NOMO-1 treated with DMSO at 0.1 percent for 48 hours (cell line): ENCODE measurements around the gene B4GALNT4.
A peak's percentile ranks its signal among the peaks of the same experiment; 100 is the strongest.
"Not testable (repeated sequence)": the region's sequence is repeated elsewhere in the genome, so short reads cannot be mapped to it uniquely, and the experiment has no call there.

ENCODE experiments used
- DNase-seq: peaks from one replicate; lab custom pipeline; 2025; ENCODE audit not compliant: unreplicated experiment; lab: John Stamatoyannopoulos, UW

B4GALNT4 gene

GRCh38 chr11:335779-336658 is 33.3 kb upstream of the B4GALNT4 start:
- DNase-seq, result peak; percentile 9

DNA sequence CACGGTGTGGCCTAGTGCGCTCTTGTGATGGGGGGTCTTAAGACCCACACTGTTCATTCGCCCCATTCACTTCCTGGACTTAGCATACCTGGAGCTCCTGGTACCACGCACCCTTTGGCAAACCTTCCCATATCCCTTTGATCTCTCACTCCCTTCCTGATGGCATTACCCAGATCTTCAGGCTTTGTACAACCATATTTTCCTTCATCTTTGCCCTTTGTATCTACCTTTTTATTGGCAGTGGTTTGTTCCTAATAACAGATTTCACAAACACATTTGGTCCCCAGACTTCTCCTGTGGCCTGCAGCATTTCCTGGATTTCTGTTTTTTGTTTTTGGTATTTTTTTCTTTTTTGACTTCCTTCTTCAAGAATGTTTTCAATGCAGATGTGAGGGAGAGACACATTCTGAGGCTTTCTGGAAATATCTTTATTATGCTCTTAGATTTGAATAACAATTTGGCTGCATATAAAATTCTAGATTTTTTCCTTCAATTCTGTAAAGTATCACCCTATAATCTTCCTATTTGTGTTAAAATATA is 32.6 kb upstream of the B4GALNT4 start:
- DNase-seq, result no peak

DNA sequence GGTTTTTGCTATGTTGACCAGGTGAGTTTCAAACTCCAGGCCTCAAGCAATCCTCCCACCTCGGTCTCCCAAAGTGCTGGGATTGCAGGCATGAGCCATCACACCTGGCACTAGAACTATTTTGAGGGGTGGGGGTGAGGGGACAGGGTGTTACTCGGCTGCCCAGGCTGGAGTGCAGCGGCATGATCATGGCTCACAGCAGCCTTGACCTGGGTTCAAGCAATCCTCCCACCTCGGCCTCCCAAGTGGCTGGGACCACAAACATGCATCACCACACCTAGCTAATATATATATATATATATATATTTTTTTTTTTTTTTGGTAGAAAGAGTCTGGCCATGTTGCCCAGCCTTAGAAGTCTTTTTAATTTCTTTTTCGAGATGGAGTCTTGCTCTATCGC is 31.6 kb upstream of the B4GALNT4 start:
- DNase-seq, result no peak

- DNase-seq, result no peak
These were observed 29.3 kb upstream of the B4GALNT4 start for GRCh38 chr11:339963-340362.

GRCh38 chr11:340539-341512 is 28.5 kb upstream of the B4GALNT4 start:
- no peak for DNase-seq

DNA sequence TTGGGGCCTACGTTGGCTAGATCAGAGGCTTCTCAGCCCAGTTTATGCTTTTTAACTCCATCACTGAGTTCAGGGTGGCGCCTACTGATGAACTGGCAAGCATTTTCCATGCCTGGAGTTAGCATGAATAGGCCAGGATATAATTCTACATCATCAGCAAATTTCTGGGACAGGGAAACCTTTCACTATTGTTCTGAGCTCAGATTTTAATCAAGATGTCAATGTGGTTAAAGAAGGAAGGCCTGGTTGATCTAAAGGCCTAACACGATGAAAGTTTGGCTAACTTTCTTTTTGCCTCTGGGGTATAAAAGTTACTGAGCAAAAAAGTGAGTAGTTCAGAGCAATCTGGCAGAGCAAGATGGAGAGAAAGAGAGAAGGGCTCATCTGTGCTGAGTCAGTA is 27.0 kb upstream of the B4GALNT4 start:
- DNase-seq, result no peak

GRCh38 chr11:344836-345578 is 24.3 kb upstream of the B4GALNT4 start:
- no peak for DNase-seq

- DNase-seq, result no peak
These were observed 22.8 kb upstream of the B4GALNT4 start for GRCh38 chr11:346529-346928.

DNA sequence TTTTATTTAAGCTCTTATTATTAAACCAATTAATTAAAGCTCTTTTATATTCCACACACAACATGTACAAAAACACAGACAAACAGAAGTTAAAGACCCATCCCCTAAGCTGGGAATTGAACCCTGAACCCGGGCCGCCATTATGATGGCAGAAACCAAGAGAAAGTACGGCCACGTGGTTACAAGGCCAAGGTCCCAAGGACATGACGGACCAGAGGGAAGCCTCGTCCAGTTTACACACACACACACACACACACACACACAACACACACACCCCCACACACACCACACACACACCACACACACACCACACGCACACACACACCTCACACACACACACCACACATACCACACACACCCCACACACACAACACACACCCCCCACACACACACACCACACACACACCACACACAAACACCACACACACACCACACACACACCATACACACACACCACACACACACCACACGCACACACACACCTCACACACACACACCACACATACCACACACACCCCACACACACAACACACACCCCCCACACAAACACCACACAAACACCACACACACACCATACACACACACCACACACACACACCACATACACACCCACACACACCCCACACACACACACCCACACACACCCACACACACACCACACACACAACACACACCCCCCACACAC is 19.9 kb upstream of the B4GALNT4 start:
- DNase-seq, result not testable (repeated sequence)

DNA sequence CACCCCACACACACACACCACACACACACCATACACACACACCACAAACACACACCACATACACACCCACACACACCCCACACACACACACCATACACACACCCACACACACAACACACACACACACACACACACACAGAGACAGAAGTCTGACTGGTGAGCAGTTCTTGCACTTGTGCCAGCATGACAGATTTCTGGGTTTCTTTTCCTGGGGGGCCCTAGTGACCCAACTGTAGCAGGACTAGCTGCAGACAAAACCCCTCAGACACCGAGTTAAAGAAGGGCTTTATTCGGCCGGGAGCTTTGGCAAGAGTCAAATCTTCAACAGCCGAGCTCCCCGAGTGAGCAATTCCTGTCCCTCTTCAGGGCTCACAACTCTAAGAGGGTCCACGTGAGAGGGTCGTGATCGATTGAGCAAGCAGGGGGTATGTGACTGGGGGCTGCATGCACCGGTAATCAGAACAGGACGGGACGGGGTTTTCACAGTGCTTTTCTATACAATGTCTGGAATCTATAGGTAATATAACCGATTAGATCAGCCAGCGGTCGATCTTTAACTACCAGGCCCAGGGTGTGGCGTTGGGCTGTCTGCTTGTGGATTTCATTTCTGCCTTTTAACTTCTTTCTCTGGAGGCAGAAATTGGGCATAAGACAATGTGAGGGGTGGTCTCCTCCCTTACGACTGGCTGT is 19.1 kb upstream of the B4GALNT4 start:
- not testable (repeated sequence) for DNase-seq

DNA sequence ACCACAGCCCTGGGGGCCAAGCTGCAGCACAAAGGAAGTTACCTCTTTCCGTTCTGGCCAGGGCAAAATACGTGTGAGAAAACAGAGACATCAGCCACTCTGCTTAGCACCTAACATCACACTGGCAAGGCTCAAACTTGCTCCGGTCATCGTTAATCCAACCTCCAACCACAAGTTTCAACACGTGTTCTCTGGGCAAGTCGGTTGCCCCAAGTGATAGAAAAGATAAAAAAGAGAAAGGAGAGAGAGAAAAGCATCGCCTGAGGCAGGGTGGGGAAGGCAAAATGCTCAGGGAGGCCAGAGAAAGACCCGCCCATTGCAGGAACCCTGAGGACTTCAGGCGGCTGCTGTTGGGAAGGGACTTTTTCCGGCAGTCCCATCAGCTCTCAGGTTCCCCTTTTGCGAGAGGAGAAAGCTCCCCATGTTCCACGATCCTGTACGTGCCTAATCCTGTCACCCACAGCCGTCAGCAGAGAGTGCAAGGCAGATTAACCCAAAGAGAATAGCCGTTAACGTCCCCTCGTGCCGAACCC is 18.5 kb upstream of the B4GALNT4 start:
- peak; percentile 9 for DNase-seq

GRCh38 chr11:351411-351810 is 17.9 kb upstream of the B4GALNT4 start:
- no peak for DNase-seq

GRCh38 chr11:352456-353031 is 16.8 kb upstream of the B4GALNT4 start:
- no peak for DNase-seq

- DNase-seq, result no peak
These were observed 16.0 kb upstream of the B4GALNT4 start for GRCh38 chr11:353179-353873.

GRCh38 chr11:355581-356458 is 13.5 kb upstream of the B4GALNT4 start:
- no peak for DNase-seq

GRCh38 chr11:356610-357009 is 12.7 kb upstream of the B4GALNT4 start:
- DNase-seq, result no peak

DNA sequence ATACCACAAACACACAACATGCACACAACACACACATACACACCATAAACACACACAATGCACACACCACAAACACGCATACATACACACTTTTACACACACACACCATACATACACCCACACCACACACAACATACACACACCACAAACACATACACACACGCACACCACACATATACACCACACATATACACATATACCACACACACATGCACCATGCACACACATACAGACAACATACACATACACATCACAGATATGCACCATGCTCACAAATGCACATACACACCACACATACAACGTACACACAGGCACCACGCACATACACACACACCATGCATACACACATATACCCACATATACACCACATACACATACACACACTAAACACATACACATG is 11.7 kb upstream of the B4GALNT4 start:
- no peak for DNase-seq
